GM20431 (cell line): ENCODE results near the gene RIMBP2.

Experiments used
- in situ Hi-C: fragments of 300-500 bp; cut with MseI, MboI; formaldehyde crosslinking; loops from one replicate; pipeline ENCODE4 v1.15.0; 2020; ENCODE audit warnings: low sequenced_read_pairs; ENCODE audit not compliant: unreplicated experiment

RIMBP2 gene

DNA sequence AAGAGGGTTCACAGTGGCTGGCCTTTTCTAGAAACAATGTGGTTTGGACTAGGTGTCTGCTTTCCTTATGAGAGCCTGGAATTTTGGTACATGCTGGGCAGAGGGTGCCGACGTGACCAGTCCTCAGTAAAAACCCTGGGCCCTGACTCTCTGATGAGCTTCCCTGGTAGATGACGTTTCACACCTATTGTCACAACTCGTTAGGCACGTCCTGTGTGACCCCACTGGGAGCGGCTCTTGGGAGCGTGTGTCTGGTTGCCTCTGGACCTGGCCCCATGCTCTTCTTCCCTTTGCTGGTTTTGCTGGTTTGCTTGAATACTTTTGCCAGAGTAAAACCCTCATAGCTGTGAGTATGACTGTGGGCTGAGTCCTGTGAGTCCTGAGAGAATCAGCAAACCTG, 136.9 kb downstream of the RIMBP2 start:
- in situ Hi-C loops: no loop called here

DNA sequence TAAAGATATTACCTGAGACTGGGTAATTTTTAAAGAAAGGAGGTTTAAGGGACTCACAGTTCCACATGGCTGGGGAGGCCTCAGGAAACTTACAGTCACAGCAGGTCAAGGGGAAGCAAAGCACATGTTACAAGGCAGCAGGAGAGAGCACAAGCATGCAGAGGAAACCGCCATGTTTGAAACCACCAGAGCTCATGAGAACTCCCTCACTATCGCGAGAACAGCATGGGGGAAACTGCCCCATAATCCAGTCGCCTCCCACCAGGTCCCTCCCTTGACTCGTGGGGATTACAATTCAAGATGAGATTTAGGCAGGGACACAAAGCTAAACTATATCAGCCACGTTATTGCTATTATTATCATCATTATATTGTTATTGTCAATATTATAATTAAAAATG, 138.7 kb downstream of the RIMBP2 start:
- in situ Hi-C loops: no loop called here

DNA sequence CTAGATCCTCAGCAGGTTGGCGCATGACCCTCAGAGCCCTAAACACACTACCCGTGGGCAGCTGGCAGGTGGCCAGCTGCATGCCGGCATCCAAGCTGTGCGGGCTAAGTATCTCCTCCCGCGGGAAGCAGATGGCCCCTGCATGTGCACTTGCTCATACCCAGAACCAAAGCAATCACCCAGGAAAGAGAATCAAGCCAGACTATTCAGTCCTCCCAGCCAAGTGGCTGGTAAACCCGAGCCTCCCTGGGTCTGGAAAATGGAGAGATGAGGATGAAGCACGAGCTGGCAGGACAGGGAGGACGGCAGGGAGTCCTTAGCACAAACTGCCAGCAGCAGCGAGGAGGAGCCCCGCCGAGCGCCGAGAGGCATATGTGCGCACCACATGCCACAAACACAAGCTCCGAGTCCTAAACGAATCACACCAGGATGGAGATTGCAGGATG, 139.7 kb downstream of the RIMBP2 start:
- in situ Hi-C loops: no loop called here

DNA sequence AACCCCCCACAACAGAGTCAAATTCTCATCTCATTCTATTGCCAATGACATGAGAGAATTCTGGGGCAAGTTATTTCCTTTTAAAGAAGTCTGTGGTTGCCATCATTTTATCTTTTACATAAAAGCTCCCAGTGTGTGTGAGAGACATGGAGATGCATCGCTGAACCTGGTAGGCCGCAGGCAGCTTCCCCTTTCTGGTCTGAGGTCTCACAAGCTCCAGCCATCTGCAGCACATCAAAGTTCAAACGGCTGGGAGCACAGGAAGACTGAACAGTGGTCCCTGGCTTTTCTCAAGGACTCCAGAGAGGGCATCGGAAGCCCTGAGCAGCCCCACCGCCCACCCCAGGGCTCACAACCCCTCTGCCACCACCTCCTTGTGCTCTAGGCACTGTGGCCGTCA, 141.7 kb downstream of the RIMBP2 start:
- in situ Hi-C loops: no loop called here

DNA sequence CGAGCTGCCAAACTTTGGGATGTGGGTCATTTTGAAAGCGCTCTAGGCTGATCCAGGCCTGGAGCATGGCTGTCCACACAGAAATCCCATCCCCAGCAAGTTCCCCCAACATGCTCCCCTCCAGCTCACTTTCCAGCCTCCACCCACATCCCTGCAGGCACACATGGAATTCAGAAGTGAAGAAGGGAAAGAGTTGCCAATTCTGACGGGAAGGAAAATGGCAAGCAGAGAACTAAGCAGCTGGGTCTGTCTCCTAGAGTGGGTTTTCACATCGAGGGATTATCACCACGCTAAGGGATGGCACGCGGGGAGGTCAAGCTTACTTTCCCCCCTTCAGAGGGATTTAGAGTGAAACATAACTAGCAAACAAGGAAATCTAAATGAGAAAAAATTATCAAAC, 142.3 kb downstream of the RIMBP2 start:
- in situ Hi-C loops: no loop called here

DNA sequence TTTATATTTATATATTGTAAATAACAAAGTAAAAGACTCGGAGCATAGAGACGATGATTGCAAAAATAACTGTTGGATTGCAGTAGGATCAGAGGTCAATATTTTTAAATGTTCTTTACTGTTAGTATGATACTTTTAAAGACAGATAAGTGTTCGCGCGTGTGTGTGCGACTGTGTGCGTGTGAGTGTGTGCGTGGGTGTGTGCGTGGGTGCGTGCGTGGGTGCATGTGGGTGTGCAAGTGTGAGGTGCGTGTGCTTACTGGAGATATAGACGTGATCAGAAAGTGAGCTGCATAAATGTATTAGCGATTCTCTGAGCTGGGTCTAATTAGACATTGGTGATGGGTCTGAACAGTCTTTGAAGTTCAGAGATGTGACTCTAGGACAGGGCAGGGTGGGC, 142.9 kb downstream of the RIMBP2 start:
- in situ Hi-C loops: no loop called here

DNA sequence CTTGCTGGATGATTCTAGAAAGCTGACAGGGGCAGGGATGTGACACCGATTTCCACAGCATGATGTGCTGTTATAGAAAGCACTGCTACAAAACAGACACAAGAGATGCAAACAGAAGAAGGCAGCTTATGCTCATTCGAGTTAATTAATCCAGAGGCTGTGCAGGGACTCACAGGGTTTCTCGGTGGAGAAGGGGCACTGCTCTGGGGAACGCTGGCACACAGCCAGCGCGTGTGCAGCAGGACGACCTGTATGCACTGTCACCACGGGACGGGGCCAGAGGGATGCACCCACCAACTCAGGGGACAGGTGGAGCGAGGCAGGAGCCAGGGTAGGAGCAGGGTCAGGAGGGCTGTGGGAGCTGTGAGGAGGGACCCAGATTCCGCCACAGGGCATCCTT, 143.5 kb downstream of the RIMBP2 start:
- in situ Hi-C loops: no loop called here

DNA sequence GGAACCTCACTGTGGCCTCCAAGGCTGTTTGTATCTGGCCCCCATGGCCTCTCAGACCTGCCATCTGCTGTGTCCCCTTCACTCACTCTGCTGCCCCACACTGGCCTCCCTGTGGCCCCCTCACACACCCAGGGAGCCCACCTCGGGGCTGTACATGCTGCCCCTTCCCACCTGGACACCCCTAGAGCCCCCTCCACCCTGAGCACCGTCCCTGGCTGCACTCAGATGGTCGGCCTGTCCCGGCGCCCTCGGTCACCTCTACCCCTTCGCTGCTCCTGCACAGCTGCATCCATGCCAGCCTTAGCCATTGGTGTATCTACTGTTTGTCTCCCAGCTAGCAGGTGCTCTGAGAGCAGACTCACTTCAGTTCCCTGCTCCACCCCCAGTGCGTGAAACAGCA, 144.4 kb downstream of the RIMBP2 start:
- in situ Hi-C loops: no loop called here

DNA sequence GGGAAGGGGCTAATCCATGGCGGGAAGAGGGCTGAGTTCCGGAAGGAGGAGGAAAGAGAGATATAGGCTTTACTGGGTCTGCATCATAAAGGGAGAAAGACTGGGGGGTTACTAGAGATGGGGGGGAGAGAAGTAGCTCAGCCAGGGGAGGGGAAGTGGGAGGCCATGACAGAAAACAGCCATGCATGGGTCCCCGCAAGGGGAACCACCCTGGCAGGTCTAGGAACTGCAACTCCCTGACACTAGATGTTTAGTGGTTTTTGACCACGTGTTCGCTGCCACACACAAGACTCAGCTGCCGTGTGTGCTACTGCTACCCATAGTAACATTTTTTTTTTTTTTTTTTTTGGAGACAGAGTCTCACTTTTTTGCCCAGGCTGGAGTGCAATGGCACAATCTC, 145.0 kb downstream of the RIMBP2 start:
- in situ Hi-C loops: no loop called here

DNA sequence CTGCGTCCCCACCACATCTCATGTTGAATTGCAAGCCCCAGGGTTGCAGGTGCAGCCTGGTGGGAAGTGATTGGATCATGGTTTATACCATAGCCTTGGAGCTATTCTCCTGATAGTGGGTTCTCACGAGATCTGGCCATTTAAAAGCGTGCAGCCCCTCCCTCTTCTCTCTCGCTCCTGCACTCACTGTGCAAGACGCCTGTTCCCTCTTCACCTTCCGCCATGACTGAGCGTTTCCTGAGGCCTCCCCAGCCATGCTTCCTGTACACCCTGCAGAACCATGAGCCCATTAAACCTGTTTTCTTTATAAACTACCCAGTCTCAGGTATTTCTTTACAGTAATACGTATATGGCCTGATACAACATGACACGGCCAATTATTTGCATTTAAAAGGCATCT, 146.6 kb downstream of the RIMBP2 start:
- in situ Hi-C loops: no loop called here

DNA sequence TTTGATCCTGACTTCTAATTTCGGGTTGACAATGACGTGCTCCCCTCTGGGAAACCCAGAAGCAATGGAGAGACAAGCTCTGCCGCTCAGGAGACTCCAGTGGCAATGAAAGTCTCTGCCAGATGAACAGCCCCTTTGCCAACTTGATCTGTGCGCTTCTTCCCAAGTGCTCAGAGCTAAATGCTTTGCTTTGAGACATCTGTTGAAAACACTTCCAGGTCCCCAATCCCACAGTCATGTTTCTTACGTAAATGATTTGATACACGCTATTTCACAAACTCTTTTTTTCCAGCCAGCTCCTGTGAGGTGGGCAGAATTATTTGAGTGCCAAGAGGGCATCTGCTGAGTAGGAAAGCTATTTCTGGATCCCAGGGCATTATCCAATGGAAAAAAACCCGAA, 147.6 kb downstream of the RIMBP2 start:
- in situ Hi-C loops: no loop called here

DNA sequence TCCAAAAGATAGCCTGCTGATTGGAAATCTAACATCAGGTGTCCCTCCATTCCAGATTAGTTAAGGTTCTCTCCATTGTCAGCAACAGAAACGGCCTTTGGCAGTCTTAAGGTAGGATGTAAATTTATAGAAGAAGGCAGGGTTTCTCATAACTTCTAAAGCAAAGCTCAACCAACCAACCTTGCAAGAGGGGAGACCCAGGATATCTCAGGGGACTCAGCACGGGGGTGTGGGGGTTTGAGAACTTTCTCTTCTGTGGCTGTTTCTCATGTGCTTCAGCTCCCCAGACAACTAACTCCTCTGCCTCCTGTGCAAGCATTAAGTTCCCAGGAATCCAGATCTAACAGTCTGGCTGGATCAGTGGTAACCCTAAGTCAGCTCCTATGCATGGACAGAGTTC, 148.1 kb downstream of the RIMBP2 start:
- in situ Hi-C loops: no loop called here

DNA sequence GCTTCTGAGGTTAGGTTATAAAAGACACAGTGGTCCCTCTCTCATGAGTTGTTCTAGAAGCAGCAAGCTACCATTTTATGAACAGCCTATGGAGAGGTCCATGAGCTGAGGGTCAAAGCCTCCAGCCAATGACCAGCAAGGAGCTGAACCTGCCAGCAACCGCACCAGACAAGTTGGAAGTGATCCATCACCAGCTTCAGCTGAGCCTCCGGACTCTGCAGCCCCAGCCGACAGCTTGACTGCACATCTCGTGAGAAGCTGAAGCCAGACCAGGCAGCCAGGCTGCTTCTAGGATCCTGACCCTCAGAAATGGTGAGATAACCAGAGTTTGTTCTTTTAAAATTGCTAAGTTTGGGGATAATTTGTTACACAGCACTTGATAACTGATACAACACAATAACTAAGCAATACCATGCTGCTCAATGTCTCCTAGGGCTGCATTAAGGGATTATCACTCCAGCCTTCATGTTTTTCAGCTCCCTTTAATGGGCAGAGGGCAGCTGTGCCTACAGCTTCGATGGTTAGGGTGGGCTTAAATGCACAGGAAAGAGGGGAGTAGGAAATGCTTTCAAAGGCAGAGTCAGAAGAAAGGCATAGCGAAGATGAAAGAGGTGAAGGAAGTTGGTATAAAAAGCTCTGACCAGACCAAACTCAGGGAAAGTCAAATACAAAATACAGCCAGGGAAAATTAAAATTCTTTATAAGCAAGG, 149.5 kb downstream of the RIMBP2 start:
- in situ Hi-C loops: no loop called here

DNA sequence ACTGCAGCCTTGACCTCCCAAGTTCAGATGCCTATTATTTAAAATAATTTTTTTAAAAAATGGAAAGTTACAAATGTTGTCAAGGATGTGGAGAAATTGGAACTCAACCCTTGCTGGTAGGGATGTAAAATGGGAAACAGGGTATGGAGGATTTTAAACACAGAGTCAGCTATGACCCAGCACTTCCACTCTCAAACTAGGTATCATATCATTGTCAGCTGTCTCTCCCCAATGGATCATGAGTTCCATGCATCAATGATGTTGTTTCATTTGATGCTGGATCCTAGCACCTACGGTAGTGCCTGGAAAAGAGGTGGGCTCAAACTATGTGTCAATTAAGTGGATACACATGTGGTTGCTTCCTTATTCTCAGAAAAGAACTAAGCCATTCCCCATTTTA, 150.9 kb downstream of the RIMBP2 start:
- in situ Hi-C loops: no loop called here

DNA sequence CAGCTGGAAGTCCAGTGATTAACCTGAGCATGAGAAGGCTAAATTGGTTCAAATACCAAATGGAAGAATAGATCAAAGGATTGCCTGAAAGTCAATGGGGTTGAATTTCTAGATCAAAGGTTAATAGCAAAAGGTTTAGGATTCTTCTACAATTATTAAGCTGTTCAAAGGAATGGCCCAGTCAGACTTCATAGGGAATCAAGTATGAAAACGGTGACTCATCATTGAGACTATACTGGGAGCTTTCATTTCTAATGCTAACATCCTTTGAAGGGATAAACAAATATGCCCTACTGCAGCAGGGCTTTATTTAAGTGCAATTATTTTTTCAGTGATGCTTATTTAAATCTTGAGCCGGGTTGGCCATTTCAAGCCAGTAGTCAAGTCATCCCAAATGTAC, 152.8 kb downstream of the RIMBP2 start:
- in situ Hi-C loops: no loop called here

DNA sequence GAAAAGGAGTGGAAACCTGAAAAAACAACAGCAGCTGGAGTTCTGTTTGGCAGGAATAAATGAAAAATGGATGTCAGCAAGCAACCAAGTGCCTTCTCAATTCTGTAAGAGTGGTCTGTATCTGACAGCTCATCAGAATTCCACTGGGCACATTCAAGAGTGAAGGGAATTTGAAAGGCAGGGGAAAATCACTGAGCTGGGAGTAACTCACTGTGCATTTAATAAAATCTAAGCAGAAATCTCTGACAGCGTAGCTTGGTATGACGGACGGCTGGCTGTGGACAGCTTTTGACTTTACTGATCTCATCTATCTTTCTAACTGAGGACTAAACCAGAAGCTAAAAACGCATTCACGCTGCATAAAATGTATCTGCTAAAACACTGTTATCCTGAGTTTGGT, 153.4 kb downstream of the RIMBP2 start:
- in situ Hi-C loops: no loop called here

DNA sequence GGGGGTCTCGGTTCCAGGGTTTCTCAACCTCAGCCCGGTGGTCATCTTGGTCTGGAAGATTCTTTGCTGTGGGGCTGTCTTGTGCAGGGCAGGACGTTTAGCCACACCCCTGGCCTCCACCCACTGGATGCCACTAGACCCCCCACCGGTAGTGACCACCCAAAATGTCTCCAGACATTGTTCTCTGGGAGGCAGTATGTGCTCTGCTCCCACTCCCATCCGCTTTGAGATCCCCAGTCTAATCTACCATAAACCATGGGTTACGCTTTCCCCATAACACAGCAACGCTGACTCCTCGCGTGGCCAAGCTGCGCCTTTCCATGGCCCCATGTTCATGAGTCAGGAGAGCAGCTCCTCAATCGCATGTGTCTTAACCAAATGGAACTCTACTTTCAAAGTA, 155.8 kb downstream of the RIMBP2 start:
- in situ Hi-C loops: no loop called here

DNA sequence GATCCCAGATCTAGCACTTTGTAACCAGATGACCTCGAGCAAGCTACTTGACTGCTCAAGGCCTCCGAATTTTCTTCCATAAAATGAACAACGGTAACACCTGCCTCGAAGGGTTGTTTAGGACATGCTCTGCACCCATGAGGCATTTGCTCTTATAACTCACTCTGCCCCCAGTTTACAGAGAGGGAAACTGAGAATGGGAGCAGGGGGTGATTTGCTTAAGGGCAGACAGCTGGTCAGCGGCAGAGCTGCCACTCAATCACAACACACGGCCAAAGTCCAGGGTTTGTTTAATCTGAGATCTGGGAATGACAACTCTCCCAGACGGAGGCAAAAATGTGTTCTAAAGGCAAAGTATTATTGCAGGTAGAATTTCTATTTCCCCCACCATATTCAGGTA, 156.3 kb downstream of the RIMBP2 start:
- in situ Hi-C loops: no loop called here

DNA sequence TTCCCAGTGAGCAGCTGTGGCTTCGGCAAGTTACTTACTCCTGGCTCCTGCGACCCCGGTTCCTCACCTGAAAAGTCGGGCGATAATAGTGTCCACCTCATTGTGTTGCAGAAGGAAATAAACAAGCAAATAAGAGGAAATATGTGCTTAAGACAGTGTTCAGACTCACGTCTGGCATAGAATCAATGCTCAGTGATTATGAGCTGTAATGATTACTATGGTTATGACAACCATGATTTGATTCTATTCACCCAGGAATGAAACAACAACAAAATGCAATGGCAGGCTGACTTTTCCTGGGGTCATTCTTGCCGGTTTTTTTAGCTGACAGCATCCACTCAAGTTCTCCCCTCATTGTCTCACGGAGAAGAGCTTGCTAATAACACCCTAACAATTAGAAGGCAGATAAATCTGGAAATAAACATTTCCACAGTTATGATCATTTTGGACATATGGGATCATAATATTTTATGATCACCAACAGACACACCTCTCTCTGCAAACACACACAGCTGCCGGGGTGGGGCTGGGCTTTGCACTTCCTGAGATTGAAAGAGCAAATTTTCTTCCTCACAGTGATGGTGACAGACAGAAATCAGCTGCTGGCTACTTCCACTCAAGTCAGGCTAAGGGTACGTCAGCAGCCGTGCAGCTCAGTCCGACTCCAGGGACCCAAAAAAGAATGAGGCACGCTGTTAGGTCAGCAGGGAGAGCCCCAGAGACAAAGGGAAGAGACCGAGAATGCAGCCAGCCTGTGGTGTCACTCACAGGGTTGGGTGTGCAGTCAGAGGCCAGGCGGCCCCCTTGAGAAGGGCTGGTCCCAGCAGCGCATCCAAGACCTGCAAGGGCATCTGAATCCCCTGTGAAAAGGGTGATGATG, 158.0 kb downstream of the RIMBP2 start:
- in situ Hi-C loops: no loop called here

DNA sequence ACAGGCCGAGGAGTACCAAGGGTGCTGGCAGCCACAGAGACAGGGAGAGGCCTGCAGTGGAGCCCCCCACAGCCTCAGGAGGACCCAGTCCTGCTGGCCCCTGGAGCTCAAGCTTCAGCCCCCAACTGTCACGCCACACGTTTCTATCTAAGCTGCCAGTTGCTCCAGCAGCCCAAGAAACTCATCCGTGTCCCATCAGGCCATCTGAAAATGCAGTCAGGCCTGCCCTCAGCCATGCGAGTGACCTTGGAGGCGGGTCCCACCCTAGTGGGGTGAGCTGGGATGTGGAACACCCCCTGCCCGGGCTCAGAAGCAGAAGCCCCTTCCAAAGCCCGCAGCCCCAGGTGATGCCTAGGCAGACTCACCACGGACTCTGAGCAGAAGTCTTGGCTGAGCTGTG, 158.9 kb downstream of the RIMBP2 start:
- in situ Hi-C loops: no loop called here

DNA sequence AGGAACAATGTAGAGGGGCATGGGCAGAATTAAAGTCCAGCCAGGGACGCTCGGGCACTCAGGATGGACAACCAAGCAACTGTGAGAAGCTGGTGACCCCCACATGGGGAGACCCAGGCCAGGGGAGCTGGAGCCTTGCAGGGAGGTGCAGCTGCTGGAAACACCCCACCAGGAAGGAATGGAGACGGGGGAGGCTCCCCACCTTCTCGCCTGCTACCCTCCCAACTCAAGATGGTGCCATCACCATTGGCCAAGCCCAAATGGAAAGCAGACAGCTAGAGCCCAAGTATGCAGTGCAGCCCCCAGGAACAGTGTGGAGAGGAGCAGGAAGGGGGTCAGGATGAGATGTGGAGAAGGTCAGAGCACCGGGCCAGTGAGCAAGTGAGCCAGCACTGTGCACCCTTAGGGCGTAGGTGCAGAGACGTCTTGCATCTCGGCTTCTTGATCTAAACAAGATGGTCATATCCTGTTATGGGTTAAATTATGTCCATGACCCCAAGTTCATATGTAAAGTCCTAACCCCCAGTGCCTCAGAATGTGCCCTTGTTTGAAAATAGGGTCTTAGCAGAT, 159.5 kb downstream of the RIMBP2 start:
- in situ Hi-C loops: no loop called here
